22Rv1 (cell line): Measurements from ENCODE around the gene EEF2.

Source experiments
- ZFX ChIP-seq: fragments of 450-650 bp; IDR thresholded peaks from 2 replicates; pipeline ENCODE4 v1.6.1; 2017; ENCODE audit warnings: antibody characterized with exemption, borderline replicate concordance
- TF ChIP-seq, protein P1 (sequence below): fragments of 450-650 bp; IDR thresholded peaks from 2 replicates; pipeline ENCODE4 v1.5.1; 2017; ENCODE audit warnings: mild to moderate bottlenecking

DNA sequence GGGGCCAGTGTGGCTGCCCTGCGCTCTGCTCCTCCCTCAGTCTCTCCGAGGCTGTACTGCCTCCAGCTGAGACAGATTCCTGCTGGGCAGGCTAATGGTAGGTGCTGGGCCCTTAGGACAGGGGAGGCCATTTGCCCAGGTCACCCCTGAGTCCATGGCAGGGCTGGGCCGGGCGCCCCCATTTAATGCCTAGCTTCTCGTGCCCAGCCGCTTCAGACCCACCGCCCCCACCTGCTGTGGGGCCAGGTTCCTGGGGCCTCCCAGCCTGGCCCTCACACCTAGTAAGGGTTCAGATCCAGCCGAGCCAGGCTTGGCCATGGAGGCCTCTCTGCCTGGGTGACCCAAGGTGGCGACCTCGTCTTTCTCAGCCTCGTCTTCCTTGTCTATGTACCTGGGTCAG is 40.1 kb upstream of the EEF2 start:
- TF ChIP-seq, protein P1, sequence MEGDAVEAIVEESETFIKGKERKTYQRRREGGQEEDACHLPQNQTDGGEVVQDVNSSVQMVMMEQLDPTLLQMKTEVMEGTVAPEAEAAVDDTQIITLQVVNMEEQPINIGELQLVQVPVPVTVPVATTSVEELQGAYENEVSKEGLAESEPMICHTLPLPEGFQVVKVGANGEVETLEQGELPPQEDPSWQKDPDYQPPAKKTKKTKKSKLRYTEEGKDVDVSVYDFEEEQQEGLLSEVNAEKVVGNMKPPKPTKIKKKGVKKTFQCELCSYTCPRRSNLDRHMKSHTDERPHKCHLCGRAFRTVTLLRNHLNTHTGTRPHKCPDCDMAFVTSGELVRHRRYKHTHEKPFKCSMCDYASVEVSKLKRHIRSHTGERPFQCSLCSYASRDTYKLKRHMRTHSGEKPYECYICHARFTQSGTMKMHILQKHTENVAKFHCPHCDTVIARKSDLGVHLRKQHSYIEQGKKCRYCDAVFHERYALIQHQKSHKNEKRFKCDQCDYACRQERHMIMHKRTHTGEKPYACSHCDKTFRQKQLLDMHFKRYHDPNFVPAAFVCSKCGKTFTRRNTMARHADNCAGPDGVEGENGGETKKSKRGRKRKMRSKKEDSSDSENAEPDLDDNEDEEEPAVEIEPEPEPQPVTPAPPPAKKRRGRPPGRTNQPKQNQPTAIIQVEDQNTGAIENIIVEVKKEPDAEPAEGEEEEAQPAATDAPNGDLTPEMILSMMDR, result no peak
- TF ChIP-seq ZFX, result no peak
